K562 (cell line): ENCODE results near the gene KDF1. TPM values are rescaled to one million over a fixed set of nuclear protein-coding genes. Genes with fewer than 3 reads are reported as not detected.

ENCODE experiments used
- ARID1B ChIP-seq: fragments of 450-650 bp; IDR thresholded peaks from 2 replicates; pipeline ENCODE4 v1.6.1; 2016; ENCODE audit warnings: antibody characterized with exemption, mild to moderate bottlenecking, inconsistent platforms
- CBFA2T2 ChIP-seq: fragments of 450-650 bp; conservative IDR thresholded peaks from 2 replicates; pipeline ENCODE4 v1.6.1; 2017; ENCODE audit warnings: mild to moderate bottlenecking
- CBFA2T3 ChIP-seq: fragments of 450-650 bp; IDR thresholded peaks from 2 replicates; pipeline ENCODE4 v1.6.1; 2017
- DACH1 ChIP-seq: fragments of 450-650 bp; IDR thresholded peaks from 2 replicates; pipeline ENCODE4 v1.6.1; 2018; ENCODE audit not compliant: partially characterized antibody
- EGR1 ChIP-seq: fragments of 450-650 bp; conservative IDR thresholded peaks from 2 replicates; pipeline ENCODE4 v1.6.1; 2017; ENCODE audit warnings: mild to moderate bottlenecking
- EHMT2 ChIP-seq: fragments of 450-650 bp; IDR thresholded peaks from 2 replicates; pipeline ENCODE4 v1.6.1; 2018; ENCODE audit warnings: antibody characterized with exemption
- HDAC1 ChIP-seq, 2 experiments: fragments of 450-650 bp; IDR thresholded peaks; 2 replicates each; pipeline ENCODE4 v1.6.1; 2016 to 2017; ENCODE audit warnings: inconsistent platforms in 1 of 2, mild to moderate bottlenecking in 1 of 2, moderate library complexity in 1 of 2
- KAT8 ChIP-seq: fragments of 450-650 bp; IDR thresholded peaks from 2 replicates; pipeline ENCODE4 v1.6.1; 2016; ENCODE audit warnings: low read depth, mild to moderate bottlenecking
- KDM1A ChIP-seq, 2 experiments: fragments of 450-650 bp; IDR thresholded peaks; 2 replicates each; pipeline ENCODE4 v1.6.1; 2016; ENCODE audit warnings: mild to moderate bottlenecking in 2 of 2
- NR2C2 ChIP-seq, 2 experiments: fragments of 200-800 bp in 1 of 2; sonication (Bioruptor generic) in 1 of 2; sonication (generic) in 1 of 2; formaldehyde crosslinking in 1 of 2; IDR thresholded peaks; 2 replicates each; pipeline versions ENCODE4 v1.6.1 to v1.8.0; 2016 to 2022; ENCODE audit warnings: mild to moderate bottlenecking in 1 of 2, missing compliant biosample characterization in 1 of 2, missing genetic modification characterization in 1 of 2, missing genetic modification reagents in 1 of 2
- POLR2AphosphoS5 ChIP-seq: IDR thresholded peaks from 2 replicates; pipeline ENCODE4 v1.6.1; 2011; ENCODE audit warnings: mild to moderate bottlenecking, low read depth, low read length, moderate library complexity; ENCODE audit not compliant: control insufficient read depth, insufficient read depth
- SRF ChIP-seq, 2 experiments: fragments of 250-450, 450-650 bp in 1 of 2; sonication (Bioruptor Pico) in 1 of 2; sonication (generic) in 1 of 2; formaldehyde crosslinking; IDR thresholded peaks; 2 replicates each; pipeline versions ENCODE4 v1.5.0 to v1.5.1; 2020 to 2022; ENCODE audit warnings: mild to moderate bottlenecking in 1 of 2, missing genetic modification reagents in 1 of 2
- polyA plus RNA-seq, 8 experiments: library from polyadenylated mRNA; depleted of rRNA in 4 of 8; stranded (reverse) in 5 of 8; unstranded in 3 of 8; fragments of >200 nt; fragmentation: Nextera tagmentation in 2 of 8; fragmentation: Illumina TruSeq in 1 of 8; extraction: Ambion mirVana in 2 of 8; extraction: Trizol in 1 of 8; gene quantifications; 2 replicates each; pipeline versions ENCODE4 v1.2.1 to v1.2.3, GENCODE V29; 2011 to 2014; ENCODE audit warnings: inconsistent platforms in 1 of 8, missing spikeins in 1 of 8
- total RNA-seq, 7 experiments: library from RNA; depleted of rRNA in 6 of 7; stranded (reverse); fragments of >200 nt in 6 of 7; fragmentation: Illumina TruSeq in 2 of 7; extraction: Trizol in 2 of 7; gene quantifications; 2 replicates each; pipeline versions ENCODE4 v1.2.1 to v1.2.3, GENCODE V29; 2011 to 2021; ENCODE audit warnings: low replicate concordance in 1 of 7
- TF ChIP-seq, protein P1 (sequence below): sonication (generic); formaldehyde crosslinking; IDR thresholded peaks from 2 replicates; pipeline ENCODE4 v1.8.0; 2022; ENCODE audit warnings: missing genetic modification reagents, mild to moderate bottlenecking, moderate library complexity, borderline replicate concordance
- TF ChIP-seq, protein P2 (sequence below), 2 experiments: fragments of 450-650 bp in 1 of 2; sonication (generic) in 1 of 2; formaldehyde crosslinking in 1 of 2; IDR thresholded peaks in 1 of 2; conservative IDR thresholded peaks in 1 of 2; 2 replicates each; pipeline versions ENCODE4 v1.6.1 to v1.8.1; 2016 to 2023; ENCODE audit warnings: mild to moderate bottlenecking in 2 of 2, moderate library complexity in 2 of 2, inconsistent platforms in 1 of 2, missing genetic modification reagents in 1 of 2
- TF ChIP-seq, protein P3 (sequence below): fragments of 250-450 bp; sonication (Bioruptor Pico); IDR thresholded peaks from 2 replicates; pipeline ENCODE4 v1.4.0; 2020; ENCODE audit warnings: mild to moderate bottlenecking, moderate library complexity, borderline replicate concordance
- TF ChIP-seq, protein P4 (sequence below), 2 experiments: IDR thresholded peaks; 2 replicates each; pipeline ENCODE4 v1.6.1; 2011; ENCODE audit warnings: borderline replicate concordance in 1 of 2, control low read depth in 1 of 2, low read depth in 1 of 2, low read length in 1 of 2, mild to moderate bottlenecking in 1 of 2, mixed read lengths in 1 of 2, moderate library complexity in 1 of 2; ENCODE audit not compliant: insufficient read depth in 1 of 2, insufficient read length in 1 of 2, poor library complexity in 1 of 2, severe bottlenecking in 1 of 2; ENCODE audit errors: extremely low read depth in 1 of 2
- TF ChIP-seq, protein P5 (sequence below): fragments of 450-650 bp; IDR thresholded peaks from 2 replicates; pipeline ENCODE4 v1.6.1; 2018; ENCODE audit warnings: mild to moderate bottlenecking, low read depth; ENCODE audit not compliant: partially characterized antibody

KDF1 gene
- total and polyA plus RNA-seq, 9 of the 15 experiments (the other 6 are each of a cell fraction or from before 2014, with no cell fraction given): 0.38 to 1.9 (median 0.83) TPM

DNA sequence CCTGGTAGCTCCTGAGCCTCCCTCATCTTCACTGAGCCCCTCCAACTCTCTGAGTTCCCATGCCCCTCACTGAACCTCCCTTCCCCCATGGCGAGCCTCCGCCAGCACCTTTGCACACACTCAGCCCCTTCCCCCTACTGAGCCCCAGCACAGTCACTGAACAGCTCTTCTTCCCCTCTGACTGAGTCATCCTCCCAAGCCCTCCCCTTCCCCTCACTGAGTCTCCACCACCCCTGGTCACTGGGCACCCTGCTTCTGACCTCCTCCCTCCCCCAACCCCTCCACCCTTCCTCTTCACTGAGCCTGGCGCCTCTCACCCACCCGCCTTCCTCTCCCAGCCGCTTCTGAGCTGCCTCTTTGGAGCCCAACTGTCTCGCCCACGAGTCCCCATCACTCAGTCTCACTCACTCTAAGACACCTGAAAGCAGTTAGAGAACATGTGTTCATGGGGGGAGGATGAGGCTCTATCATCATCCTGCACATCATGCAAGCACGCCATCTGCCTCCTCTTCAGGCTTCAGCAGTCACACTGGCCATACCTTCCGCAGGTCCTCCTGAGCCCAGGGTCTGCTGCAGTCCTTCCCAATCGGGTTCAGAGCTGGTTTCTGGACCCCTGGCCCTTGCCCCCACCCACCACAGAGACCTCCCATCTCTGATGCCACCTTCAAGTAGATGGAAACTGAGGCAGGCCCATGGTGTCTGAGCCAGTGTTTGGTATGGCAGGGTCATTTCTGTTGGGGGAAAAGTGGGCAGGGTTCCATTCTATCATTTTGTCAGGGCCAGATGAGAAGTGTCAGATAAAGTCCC, 31.2 kb upstream of the KDF1 start (continued):
- TF ChIP-seq, protein P1, sequence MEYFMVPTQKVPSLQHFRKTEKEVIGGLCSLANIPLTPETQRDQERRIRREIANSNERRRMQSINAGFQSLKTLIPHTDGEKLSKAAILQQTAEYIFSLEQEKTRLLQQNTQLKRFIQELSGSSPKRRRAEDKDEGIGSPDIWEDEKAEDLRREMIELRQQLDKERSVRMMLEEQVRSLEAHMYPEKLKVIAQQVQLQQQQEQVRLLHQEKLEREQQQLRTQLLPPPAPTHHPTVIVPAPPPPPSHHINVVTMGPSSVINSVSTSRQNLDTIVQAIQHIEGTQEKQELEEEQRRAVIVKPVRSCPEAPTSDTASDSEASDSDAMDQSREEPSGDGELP: peak; percentile 55
- TF ChIP-seq SRF (CRISPR knock-in tag; IDR thresholded peaks at IDR 0.05): no peak
- TF ChIP-seq CBFA2T2: peak; percentile 64
- TF ChIP-seq HDAC1 (IDR thresholded peaks at IDR 0.05): peak in 1 of 2 experiments; percentile 56; a peak in 2 of 4 replicates
- TF ChIP-seq KDM1A (IDR thresholded peaks at IDR 0.05): peak; percentile 58 to 63; a peak in 3 of 4 replicates
- TF ChIP-seq DACH1: peak; percentile 24
- TF ChIP-seq POLR2AphosphoS5: 0 out of 2 replicates have a peak, but pooled peaks have one; percentile 40
- no peak for TF ChIP-seq KAT8
- TF ChIP-seq, protein P2, sequence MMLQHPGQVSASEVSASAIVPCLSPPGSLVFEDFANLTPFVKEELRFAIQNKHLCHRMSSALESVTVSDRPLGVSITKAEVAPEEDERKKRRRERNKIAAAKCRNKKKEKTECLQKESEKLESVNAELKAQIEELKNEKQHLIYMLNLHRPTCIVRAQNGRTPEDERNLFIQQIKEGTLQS (IDR thresholded peaks at IDR 0.05): peak; percentile 65
- TF ChIP-seq, protein P2 (CRISPR knock-in tag; conservative IDR thresholded peaks at IDR 0.05): no peak
- TF ChIP-seq EHMT2: peak; percentile 50; the same call in 1 of the 2 replicates
- peak; percentile 40; the same call in 1 of the 2 replicates for TF ChIP-seq ARID1B
- TF ChIP-seq, protein P3, sequence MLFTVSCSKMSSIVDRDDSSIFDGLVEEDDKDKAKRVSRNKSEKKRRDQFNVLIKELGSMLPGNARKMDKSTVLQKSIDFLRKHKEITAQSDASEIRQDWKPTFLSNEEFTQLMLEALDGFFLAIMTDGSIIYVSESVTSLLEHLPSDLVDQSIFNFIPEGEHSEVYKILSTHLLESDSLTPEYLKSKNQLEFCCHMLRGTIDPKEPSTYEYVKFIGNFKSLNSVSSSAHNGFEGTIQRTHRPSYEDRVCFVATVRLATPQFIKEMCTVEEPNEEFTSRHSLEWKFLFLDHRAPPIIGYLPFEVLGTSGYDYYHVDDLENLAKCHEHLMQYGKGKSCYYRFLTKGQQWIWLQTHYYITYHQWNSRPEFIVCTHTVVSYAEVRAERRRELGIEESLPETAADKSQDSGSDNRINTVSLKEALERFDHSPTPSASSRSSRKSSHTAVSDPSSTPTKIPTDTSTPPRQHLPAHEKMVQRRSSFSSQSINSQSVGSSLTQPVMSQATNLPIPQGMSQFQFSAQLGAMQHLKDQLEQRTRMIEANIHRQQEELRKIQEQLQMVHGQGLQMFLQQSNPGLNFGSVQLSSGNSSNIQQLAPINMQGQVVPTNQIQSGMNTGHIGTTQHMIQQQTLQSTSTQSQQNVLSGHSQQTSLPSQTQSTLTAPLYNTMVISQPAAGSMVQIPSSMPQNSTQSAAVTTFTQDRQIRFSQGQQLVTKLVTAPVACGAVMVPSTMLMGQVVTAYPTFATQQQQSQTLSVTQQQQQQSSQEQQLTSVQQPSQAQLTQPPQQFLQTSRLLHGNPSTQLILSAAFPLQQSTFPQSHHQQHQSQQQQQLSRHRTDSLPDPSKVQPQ (CRISPR knock-in tag): no peak
- TF ChIP-seq, protein P4, sequence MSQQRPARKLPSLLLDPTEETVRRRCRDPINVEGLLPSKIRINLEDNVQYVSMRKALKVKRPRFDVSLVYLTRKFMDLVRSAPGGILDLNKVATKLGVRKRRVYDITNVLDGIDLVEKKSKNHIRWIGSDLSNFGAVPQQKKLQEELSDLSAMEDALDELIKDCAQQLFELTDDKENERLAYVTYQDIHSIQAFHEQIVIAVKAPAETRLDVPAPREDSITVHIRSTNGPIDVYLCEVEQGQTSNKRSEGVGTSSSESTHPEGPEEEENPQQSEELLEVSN (IDR thresholded peaks at IDR 0.05; ENCODE audit: borderline replicate concordance in 1 of 2, extremely low read depth in 1 of 2, insufficient read depth in 1 of 2, insufficient read length in 1 of 2, low read depth in 1 of 2, low read length in 1 of 2, poor library complexity in 1 of 2, severe bottlenecking in 1 of 2): peak in 1 of 2 experiments; percentile 22
- peak; percentile 71 for TF ChIP-seq CBFA2T3
- peak; percentile 75 for TF ChIP-seq EGR1
- TF ChIP-seq NR2C2 (CRISPR knock-in tag; IDR thresholded peaks at IDR 0.05): no peak
- TF ChIP-seq NR2C2 (tag; IDR thresholded peaks at IDR 0.05): no peak
- TF ChIP-seq, protein P5, sequence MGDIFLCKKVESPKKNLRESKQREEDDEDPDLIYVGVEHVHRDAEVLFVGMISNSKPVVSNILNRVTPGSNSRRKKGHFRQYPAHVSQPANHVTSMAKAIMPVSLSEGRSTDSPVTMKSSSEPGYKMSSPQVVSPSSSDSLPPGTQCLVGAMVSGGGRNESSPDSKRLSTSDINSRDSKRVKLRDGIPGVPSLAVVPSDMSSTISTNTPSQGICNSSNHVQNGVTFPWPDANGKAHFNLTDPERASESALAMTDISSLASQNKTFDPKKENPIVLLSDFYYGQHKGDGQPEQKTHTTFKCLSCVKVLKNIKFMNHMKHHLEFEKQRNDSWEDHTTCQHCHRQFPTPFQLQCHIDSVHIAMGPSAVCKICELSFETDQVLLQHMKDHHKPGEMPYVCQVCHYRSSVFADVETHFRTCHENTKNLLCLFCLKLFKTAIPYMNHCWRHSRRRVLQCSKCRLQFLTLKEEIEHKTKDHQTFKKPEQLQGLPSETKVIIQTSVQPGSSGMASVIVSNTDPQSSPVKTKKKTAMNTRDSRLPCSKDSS: peak; percentile 12
